ENCODE data around the gene MEAF6. TPM values are rescaled to one million over a fixed set of nuclear protein-coding genes. Genes with fewer than 3 reads are reported as not detected.

The MEAF6 gene
- total and polyA plus RNA-seq, 2 donors (not counting 3 experiments of a cell fraction or from before 2014, with no cell fraction given): 28.0 to 62.5 TPM

DNA sequence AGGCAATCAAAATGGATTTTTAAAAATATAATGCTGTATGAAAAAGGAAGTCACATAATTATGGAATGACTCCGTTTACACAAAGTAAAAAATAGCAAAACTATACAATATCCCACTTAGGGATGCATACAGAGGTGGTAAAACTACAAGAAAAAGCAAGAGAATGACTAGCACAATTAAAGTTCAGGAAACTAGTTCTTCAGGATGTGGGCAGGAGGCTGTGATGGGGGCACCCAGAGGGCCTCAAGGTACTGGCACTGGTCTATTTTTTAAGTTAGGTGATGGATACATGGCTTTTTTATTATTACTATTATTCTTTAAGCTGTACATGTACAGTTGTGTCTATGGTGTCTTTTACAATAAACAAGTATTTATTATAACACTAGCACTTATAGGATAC, 41.6 kb downstream of the MEAF6 start:
- Histone ChIP-seq H2AFZ (ENCODE audit: low read depth, low read length) (no peak overlapping the region), H3K9ac (replicated peaks; ENCODE audit: extremely low read depth, insufficient read depth, low read length) (no peak overlapping the region), H3K9me3 (replicated peaks; ENCODE audit: control insufficient read depth, insufficient read depth, low read length) (no peaks in the 10 kb centered on the region), H3K4me3 (replicated peaks in 1 of 3; ENCODE audit: insufficient read depth in 1 of 3, low read depth in 1 of 3, low read length in 3 of 3) (no peak overlapping the region), H3K79me2 (ENCODE audit: control insufficient read depth, insufficient read depth, low read length) (peaks cover 30% of the 10 kb centered on the region), H3K27me3 (ENCODE audit: control insufficient read depth in 2 of 2, insufficient read depth in 2 of 2, low read length in 2 of 2) (no peaks in the 10 kb centered on the region), H4K20me1 (replicated peaks; ENCODE audit: control insufficient read depth, extremely low read depth, insufficient read depth, low read length) (no peaks in the 10 kb centered on the region), H3K27ac (ENCODE audit: insufficient read depth, low read depth, low read length) (no peak overlapping the region), H3K4me1 (ENCODE audit: control insufficient read depth, extremely low read depth, insufficient read depth, low read length) (peaks cover 60% of the 10 kb centered on the region), H3K4me2 (ENCODE audit: insufficient read depth, low read length) (peak overlapping the region; percentile 47), H3K9me1 (replicated peaks; ENCODE audit: control insufficient read depth, extremely low read depth, insufficient read depth, low read length) (no peaks in the 10 kb centered on the region), H3K36me3 (ENCODE audit: control insufficient read depth in 2 of 2, extremely low read depth in 1 of 2, insufficient read depth in 2 of 2, low read length in 2 of 2) (no peaks in the 10 kb centered on the region)
- no peak for DNase-seq (ENCODE audit: low read depth, low spot score)
- CTCF ChIA-PET: interaction anchor here (1.4 to 8.9 kb wide), 5 partner anchors 10 to 41 kb away, joined by 3 to 158 read pairs (median 8); partner anchors contain the start of gene MEAF6
- TF ChIP-seq EZH2 (IDR thresholded peaks at IDR 0.05; ENCODE audit: borderline replicate concordance, low read depth, low read length, severe bottlenecking): no peak
- no peak for TF ChIP-seq POLR2AphosphoS5 (IDR thresholded peaks at IDR 0.05; ENCODE audit: insufficient read depth, low read depth, low read length)
- TF ChIP-seq, protein P1, sequence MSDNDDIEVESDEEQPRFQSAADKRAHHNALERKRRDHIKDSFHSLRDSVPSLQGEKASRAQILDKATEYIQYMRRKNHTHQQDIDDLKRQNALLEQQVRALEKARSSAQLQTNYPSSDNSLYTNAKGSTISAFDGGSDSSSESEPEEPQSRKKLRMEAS (IDR thresholded peaks at IDR 0.05; ENCODE audit: insufficient read depth, insufficient read length): no peak
- TF ChIP-seq MYC (IDR thresholded peaks at IDR 0.05; ENCODE audit: low read depth, low read length): no peak
- no peak for TF ChIP-seq JUN (IDR thresholded peaks at IDR 0.05; ENCODE audit: borderline replicate concordance, insufficient read depth, insufficient read length, low read depth)
- TF ChIP-seq, protein P2, sequence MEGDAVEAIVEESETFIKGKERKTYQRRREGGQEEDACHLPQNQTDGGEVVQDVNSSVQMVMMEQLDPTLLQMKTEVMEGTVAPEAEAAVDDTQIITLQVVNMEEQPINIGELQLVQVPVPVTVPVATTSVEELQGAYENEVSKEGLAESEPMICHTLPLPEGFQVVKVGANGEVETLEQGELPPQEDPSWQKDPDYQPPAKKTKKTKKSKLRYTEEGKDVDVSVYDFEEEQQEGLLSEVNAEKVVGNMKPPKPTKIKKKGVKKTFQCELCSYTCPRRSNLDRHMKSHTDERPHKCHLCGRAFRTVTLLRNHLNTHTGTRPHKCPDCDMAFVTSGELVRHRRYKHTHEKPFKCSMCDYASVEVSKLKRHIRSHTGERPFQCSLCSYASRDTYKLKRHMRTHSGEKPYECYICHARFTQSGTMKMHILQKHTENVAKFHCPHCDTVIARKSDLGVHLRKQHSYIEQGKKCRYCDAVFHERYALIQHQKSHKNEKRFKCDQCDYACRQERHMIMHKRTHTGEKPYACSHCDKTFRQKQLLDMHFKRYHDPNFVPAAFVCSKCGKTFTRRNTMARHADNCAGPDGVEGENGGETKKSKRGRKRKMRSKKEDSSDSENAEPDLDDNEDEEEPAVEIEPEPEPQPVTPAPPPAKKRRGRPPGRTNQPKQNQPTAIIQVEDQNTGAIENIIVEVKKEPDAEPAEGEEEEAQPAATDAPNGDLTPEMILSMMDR (IDR thresholded peaks at IDR 0.05; ENCODE audit: extremely low read depth in 1 of 2, insufficient read depth in 1 of 2, low read depth in 1 of 2, low read length in 2 of 2): no peak
- TF ChIP-seq FOS (IDR thresholded peaks at IDR 0.05; ENCODE audit: borderline replicate concordance, insufficient read depth, low read length): no peak
- no peak for TF ChIP-seq GATA2 (IDR thresholded peaks at IDR 0.05; ENCODE audit: insufficient read depth, insufficient read length, low read depth, low read length)
- TF ChIP-seq POLR2A (IDR thresholded peaks at IDR 0.05; ENCODE audit: low read depth, low read length): no peak
- intact Hi-C loops (cut with micrococcal nuclease): loop anchor here (2.0 to 10.0 kb wide), 3 partner anchors 82 to 392 kb away; partner anchors contain the start of genes C1orf122, SNIP1 and YRDC
- no peak for FAIRE-seq
- dilution Hi-C loops (cut with MboI; ENCODE audit: extremely low pct_ligation_motif_present, low sequenced_read_pairs): no loop called here
- POLR2A ChIA-PET: interaction anchor here (0.6 kb wide), 1 partner anchor 23 kb away, joined by 8 read pairs; no protein-coding TSS in a partner anchor
- BruUV-seq (replicated peaks): no TSS peak

Measured in endothelial cell of umbilical vein (primary cell).